22Rv1 (cell line): Measurements from ENCODE around the gene PLEKHA3.

Experiments used
- H3K27ac ChIP-seq: fragments of 450-650 bp; 2 replicates; pipeline ENCODE4 v1.5.1; 2017
- CTCF ChIP-seq: fragments of 450-650 bp; IDR thresholded peaks from 2 replicates; pipeline ENCODE4 v1.5.1; 2017; ENCODE audit warnings: mild to moderate bottlenecking
- ZFX ChIP-seq: fragments of 450-650 bp; IDR thresholded peaks from 2 replicates; pipeline ENCODE4 v1.6.1; 2017; ENCODE audit warnings: antibody characterized with exemption, borderline replicate concordance

The PLEKHA3 gene

GRCh38 chr2:178498137-178498536 lies 17.9 kb downstream of the PLEKHA3 start:
- TF ChIP-seq ZFX (no peak), CTCF (no peak)
- H3K27ac ChIP-seq = no peak overlapping the region

- TF ChIP-seq CTCF (no peak), ZFX (no peak)
- H3K27ac ChIP-seq = no peak overlapping the region
Observed at GRCh38 chr2:178499640-178500039, 19.4 kb downstream of the PLEKHA3 start.

GRCh38 chr2:178502751-178503150 lies 22.5 kb downstream of the PLEKHA3 start:
- H3K27ac ChIP-seq = no peak overlapping the region
- TF ChIP-seq CTCF = no peak
- TF ChIP-seq ZFX = no peak

- no peak for TF ChIP-seq ZFX
- TF ChIP-seq CTCF = no peak
- no peak overlapping the region for H3K27ac ChIP-seq
Observed at GRCh38 chr2:178506101-178506500, 25.8 kb downstream of the PLEKHA3 start.

- TF ChIP-seq CTCF (no peak), ZFX (no peak)
- H3K27ac ChIP-seq = no peak overlapping the region
Observed at GRCh38 chr2:178506524-178506923, 26.3 kb downstream of the PLEKHA3 start.

- TF ChIP-seq ZFX (no peak), CTCF (no peak)
- no peak overlapping the region for H3K27ac ChIP-seq
Observed at GRCh38 chr2:178506949-178507348, 26.7 kb downstream of the PLEKHA3 start.

GRCh38 chr2:178508646-178509045 lies 28.4 kb downstream of the PLEKHA3 start:
- TF ChIP-seq ZFX (no peak), CTCF (no peak)

More at GRCh38 chr2:178508646-178509045, 28.4 kb downstream of the PLEKHA3 start:
- H3K27ac ChIP-seq = no peak overlapping the region
